SK-N-SH (cell line): ENCODE data around the gene DIS3L. TPM values are rescaled to one million over a fixed set of nuclear protein-coding genes. Genes with fewer than 3 reads are reported as not detected.

Experiments used
- CTCF ChIA-PET: fragments of 300-600, 350-600 bp; formaldehyde crosslinking; extraction: SDS; loops from one replicate; lab custom pipeline; 2021; lab: Yijun Ruan, JAX
- POLR2A ChIA-PET: fragments of 350-600 bp; sonication (Branson Sonifier 250); formaldehyde crosslinking; extraction: SDS; loops from one replicate; lab custom pipeline; 2020; ENCODE audit warnings: antibody characterized with exemption, inconsistent platforms; lab: Yijun Ruan, JAX
- DNase-seq: peaks from one replicate; pipeline ENCODE4 v3.0.0; 2012
- H2AFZ ChIP-seq: fragments of 200-600 bp; sonication (generic); 2 replicates; pipeline ENCODE4 v1.8.1; 2016; ENCODE audit warnings: antibody characterized with exemption, mild to moderate bottlenecking, low read depth
- H3F3A ChIP-seq: fragments of 200-600 bp; sonication (generic); replicated peaks from 2 replicates; pipeline ENCODE3; 2016; ENCODE audit warnings: antibody characterized with exemption, mild to moderate bottlenecking; ENCODE audit not compliant: insufficient read depth
- H3K27ac ChIP-seq, 2 experiments: fragments of 200-500 bp in 1 of 2; fragments of 200-600 bp in 1 of 2; sonication (Bioruptor generic) in 1 of 2; sonication (generic), shearing (Covaris generic) in 1 of 2; 2 replicates each; pipeline versions ENCODE4 v1.5.1 to v1.6.1; 2014 to 2016; ENCODE audit warnings: low read depth in 2 of 2, inconsistent platforms in 1 of 2, low read length in 1 of 2, mild to moderate bottlenecking in 1 of 2, mixed read lengths in 1 of 2
- H3K27me3 ChIP-seq: fragments of 200-600 bp; sonication (generic), shearing (Covaris generic); 2 replicates; pipeline ENCODE4 v1.6.1; 2016; ENCODE audit warnings: mixed run types; ENCODE audit not compliant: insufficient read depth
- H3K36me3 ChIP-seq, 2 experiments: fragments of 200-500 bp in 1 of 2; fragments of 200-600 bp in 1 of 2; sonication (Bioruptor generic) in 1 of 2; sonication (generic) in 1 of 2; replicated peaks in 1 of 2; 2 replicates each; pipeline versions ENCODE3 to v1.5.1; 2014 to 2016; ENCODE audit warnings: low read length in 1 of 2, mild to moderate bottlenecking in 1 of 2; ENCODE audit not compliant: insufficient read depth in 2 of 2, control insufficient read depth in 1 of 2
- H3K4me1 ChIP-seq, 2 experiments: fragments of 200-500 bp in 1 of 2; fragments of 200-600 bp in 1 of 2; sonication (Bioruptor generic) in 1 of 2; sonication (generic), shearing (Covaris generic) in 1 of 2; 2 replicates each; pipeline versions ENCODE4 v1.5.1 to v1.6.1; 2014 to 2016; ENCODE audit warnings: low read depth in 1 of 2, low read length in 1 of 2, mixed run types in 1 of 2; ENCODE audit not compliant: insufficient read depth in 2 of 2, control insufficient read depth in 1 of 2
- H3K4me2 ChIP-seq: fragments of 200-600 bp; sonication (generic), shearing (Covaris generic); 2 replicates; pipeline ENCODE4 v1.6.1; 2017; ENCODE audit warnings: mixed run types
- H3K4me3 ChIP-seq, 2 experiments: fragments of 200-500 bp in 1 of 2; fragments of 200-600 bp in 1 of 2; sonication (Bioruptor generic) in 1 of 2; sonication (generic), shearing (Covaris generic) in 1 of 2; 2 replicates each; pipeline versions ENCODE4 v1.5.1 to v1.8.1; 2014 to 2016; ENCODE audit warnings: low read depth in 2 of 2, inconsistent platforms in 1 of 2, low read length in 1 of 2, mild to moderate bottlenecking in 1 of 2, mixed read lengths in 1 of 2, moderate library complexity in 1 of 2
- H3K79me2 ChIP-seq: fragments of 200-600 bp; sonication (generic); 2 replicates; pipeline ENCODE4 v1.8.1; 2017; ENCODE audit warnings: mild to moderate bottlenecking; ENCODE audit not compliant: insufficient read depth
- H3K9ac ChIP-seq: fragments of 200-600 bp; sonication (generic); 2 replicates; pipeline ENCODE4 v1.6.1; 2017; ENCODE audit warnings: mixed run types
- H3K9me2 ChIP-seq: fragments of 200-600 bp; sonication (generic); 2 replicates; pipeline ENCODE4 v1.6.1; 2017; ENCODE audit warnings: mixed run types
- H3K9me3 ChIP-seq: fragments of 200-600 bp; sonication (generic); 2 replicates; pipeline ENCODE4 v1.6.1; 2017; ENCODE audit warnings: mixed run types, mild to moderate bottlenecking, moderate library complexity
- H4K20me1 ChIP-seq: fragments of 200-600 bp; sonication (generic); 2 replicates; pipeline ENCODE4 v1.6.1; 2017; ENCODE audit warnings: mild to moderate bottlenecking, mixed run types; ENCODE audit not compliant: insufficient read depth
- CTCF ChIP-seq: fragments of 200-600 bp; sonication (generic); IDR thresholded peaks from 2 replicates; pipeline ENCODE4 v1.6.1; 2017; ENCODE audit warnings: antibody characterized with exemption, mild to moderate bottlenecking, moderate library complexity
- EP300 ChIP-seq, 2 experiments: IDR thresholded peaks; 2 replicates each; pipeline versions ENCODE4 v1.4.0 to v1.6.1; 2012; ENCODE audit warnings: borderline replicate concordance in 1 of 2, low read depth in 1 of 2, low read length in 1 of 2
- EZH2phosphoT487 ChIP-seq: fragments of 200-600 bp; sonication (generic); IDR thresholded peaks from 2 replicates; pipeline ENCODE4 v1.6.1; 2017; ENCODE audit warnings: low read depth, mixed run types, mild to moderate bottlenecking, antibody characterized with exemption, moderate library complexity, borderline replicate concordance
- FOSL2 ChIP-seq: IDR thresholded peaks from 2 replicates; pipeline ENCODE4 v1.4.0; 2012; ENCODE audit warnings: low read depth, mild to moderate bottlenecking, moderate library complexity, borderline replicate concordance
- FOXM1 ChIP-seq: IDR thresholded peaks from 2 replicates; pipeline ENCODE4 v1.4.0; 2012; ENCODE audit warnings: low read depth, mild to moderate bottlenecking
- GABPA ChIP-seq: IDR thresholded peaks from 2 replicates; pipeline ENCODE4 v1.4.0; 2012; ENCODE audit warnings: low read depth, mild to moderate bottlenecking
- JUND ChIP-seq: IDR thresholded peaks from 2 replicates; pipeline ENCODE4 v1.4.0; 2012
- NRF1 ChIP-seq: IDR thresholded peaks from 2 replicates; pipeline ENCODE4 v1.6.1; 2012; ENCODE audit warnings: low read depth, mild to moderate bottlenecking, low read length
- RAD21 ChIP-seq: IDR thresholded peaks from 2 replicates; pipeline ENCODE4 v1.6.1; 2012; ENCODE audit warnings: mild to moderate bottlenecking, low read length
- RCOR1 ChIP-seq: fragments of 150-350 bp; IDR thresholded peaks from 2 replicates; pipeline ENCODE4 v1.6.1; 2017; ENCODE audit warnings: antibody characterized with exemption, low read length
- RXRA ChIP-seq: IDR thresholded peaks from 2 replicates; pipeline ENCODE4 v1.4.0; 2012; ENCODE audit warnings: low read depth, mild to moderate bottlenecking, borderline replicate concordance
- SIN3A ChIP-seq: IDR thresholded peaks from 2 replicates; pipeline ENCODE4 v1.6.1; 2012; ENCODE audit warnings: low read depth, mild to moderate bottlenecking, low read length, moderate library complexity, borderline replicate concordance
- TAF1 ChIP-seq: IDR thresholded peaks from 2 replicates; pipeline ENCODE4 v1.6.1; 2012; ENCODE audit warnings: low read depth, mild to moderate bottlenecking, low read length, moderate library complexity, borderline replicate concordance
- TCF12 ChIP-seq: IDR thresholded peaks from 2 replicates; pipeline ENCODE4 v1.4.0; 2012
- USF1 ChIP-seq: IDR thresholded peaks from 2 replicates; pipeline ENCODE4 v1.4.0; 2012; ENCODE audit warnings: low read depth, borderline replicate concordance
- YY1 ChIP-seq: IDR thresholded peaks from 2 replicates; pipeline ENCODE4 v1.4.0; 2012; ENCODE audit warnings: low read depth, mild to moderate bottlenecking
- ZBTB33 ChIP-seq: IDR thresholded peaks from 2 replicates; pipeline ENCODE4 v1.4.0; 2012; ENCODE audit warnings: low read depth, borderline replicate concordance
- WGBS: methylation state at CpG from one replicate; pipeline ENCODE4 v1.1.6; 2017; ENCODE audit warnings: low lambda C conversion rate; 5-methylcytosine and 5-hydroxymethylcytosine counted together
- polyA plus RNA-seq, 3 experiments: library from polyadenylated mRNA; depleted of rRNA; stranded (reverse); fragments of >200 nt; gene quantifications; 2 replicates each; pipeline ENCODE4 v1.2.3, GENCODE V29; 2012

Gene DIS3L
- polyA plus RNA-seq, 1 of the 3 experiments (the other 2 are of a cell fraction) = 11.5 TPM

GRCh38 chr15:66269326-66270090 is 23.9 kb upstream of the DIS3L start:
- Histone ChIP-seq H3K9ac (no peak overlapping the region), H3K9me2 (no peaks in the 10 kb centered on the region), H3K4me1 (no peaks in the 10 kb centered on the region; a peak in 1 of 4 replicates), H3F3A (peaks cover 3% of the 10 kb centered on the region), H2AFZ (no peak overlapping the region), H4K20me1 (no peaks in the 10 kb centered on the region), H3K36me3 (no peaks in the 10 kb centered on the region), H3K9me3 (no peaks in the 10 kb centered on the region), H3K4me2 (no peak overlapping the region; the same call in 1 of the 2 replicates), H3K79me2 (no peaks in the 10 kb centered on the region), H3K27me3 (no peaks in the 10 kb centered on the region), H3K27ac (no peak overlapping the region), H3K4me3 (no peak overlapping the region)
- TF ChIP-seq NRF1 (no peak), RCOR1 (no peak), YY1 (no peak), USF1 (no peak), TAF1 (no peak), SIN3A (no peak), EZH2phosphoT487 (no peak), FOSL2 (no peak), ZBTB33 (no peak), GABPA (no peak), FOXM1 (no peak), TCF12 (no peak), EP300 (IDR thresholded peaks at IDR 0.05; ENCODE audit: borderline replicate concordance in 1 of 2, low read depth in 1 of 2, low read length in 1 of 2) (no peak), JUND (no peak), RXRA (no peak), CTCF (no peak), RAD21 (no peak)
- ChIA-PET POLR2A (no interaction called here), CTCF (interaction anchor here (0.8 to 2.1 kb wide), 3 partner anchors 15 to 352 kb away, joined by 3 to 6 read pairs (median 4); no protein-coding TSS in a partner anchor)
- WGBS = 49% methylated on average over 13 of the region's 13 CpGs
- DNase-seq = no peak
